HCT116 (cell line): ENCODE data around the gene FAM171A2. TPM values are rescaled to one million over a fixed set of nuclear protein-coding genes. Genes with fewer than 3 reads are reported as not detected.

ENCODE experiments used
- ATAC-seq: fragments of 200-7000 bp; cut with Tn5 transposase; 2 replicates; pipeline ENCODE4 v1.9.1; 2020; ENCODE audit warnings: mild to moderate bottlenecking, moderate library complexity
- BruUV-seq: library from RNA; stranded (reverse); fragments of 400-500 nt; replicated peaks from 2 replicates; lab custom pipeline; 2021; lab: Mats Ljungman, UMichigan
- CTCF ChIA-PET: fragments of 300-600 bp; sonication (Branson Sonifier 250); formaldehyde crosslinking; loops from one replicate; lab custom pipeline; 2021; ENCODE audit warnings: antibody characterized with exemption; lab: Charles Lee
- POLR2A ChIA-PET: fragments of 300-600, 350-600 bp; sonication (Branson Sonifier 250); formaldehyde crosslinking; loops from one replicate; lab custom pipeline; 2021; ENCODE audit warnings: antibody characterized with exemption; lab: Charles Lee
- RAD21 ChIA-PET, 2 experiments: fragments of 300-600 bp; sonication (Branson Sonifier 250); formaldehyde crosslinking; loops; one replicate each; lab custom pipeline; 2023; ENCODE audit warnings: low total read pairs in 2 of 2; ENCODE audit not compliant: uncharacterized antibody in 2 of 2, unreplicated experiment in 2 of 2, low non-redundant PET in 1 of 2; lab: Charles Lee
- DNase-seq: peaks from one replicate; pipeline ENCODE4 v3.0.0-alpha.2; 2010; ENCODE audit warnings: low read depth, low spot score
- H2AFZ ChIP-seq: fragments of 200-600 bp; shearing (Covaris generic), sonication (generic); 2 replicates; pipeline ENCODE4 v1.6.1; 2017; ENCODE audit warnings: low read depth, mixed run types, mixed read lengths, antibody characterized with exemption, low read length; ENCODE audit not compliant: poor library complexity, severe bottlenecking
- H3K27ac ChIP-seq: 2 replicates; pipeline ENCODE4 v1.5.1; 2012; ENCODE audit warnings: low read depth, low read length
- H3K27me3 ChIP-seq: fragments of 200-600 bp; sonication (generic); 2 replicates; pipeline ENCODE4 v1.6.1; 2016; ENCODE audit warnings: mixed run types, low read length, mixed read lengths; ENCODE audit not compliant: insufficient read depth
- H3K36me3 ChIP-seq, 2 experiments: fragments of 200-500 bp in 1 of 2; fragments of 200-600 bp in 1 of 2; sonication (Bioruptor generic) in 1 of 2; sonication (generic) in 1 of 2; 2 replicates each; pipeline versions ENCODE4 v1.5.1 to v1.6.1; 2014 to 2016; ENCODE audit warnings: low read length in 2 of 2, inconsistent platforms in 1 of 2, mixed read lengths in 1 of 2, mixed run types in 1 of 2; ENCODE audit not compliant: insufficient read depth in 2 of 2, control insufficient read depth in 1 of 2
- H3K4me1 ChIP-seq, 2 experiments: fragments of 200-600 bp in 1 of 2; sonication (generic) in 1 of 2; 2 replicates each; pipeline versions ENCODE4 v1.5.1 to v1.6.1; 2012 to 2017; ENCODE audit warnings: low read length in 2 of 2, inconsistent platforms in 1 of 2, mild to moderate bottlenecking in 1 of 2, mixed read lengths in 1 of 2, mixed run types in 1 of 2, moderate library complexity in 1 of 2; ENCODE audit not compliant: insufficient read depth in 2 of 2, control insufficient read depth in 1 of 2
- H3K4me2 ChIP-seq: fragments of 200-600 bp; sonication (generic); 2 replicates; pipeline ENCODE4 v1.6.1; 2017; ENCODE audit warnings: mixed run types, low read length, mixed read lengths
- H3K4me3 ChIP-seq, 2 experiments: fragments of 200-600 bp in 1 of 2; sonication (generic) in 1 of 2; replicated peaks in 1 of 2; 2 replicates each; pipeline ENCODE4 v1.5.1; 2011 to 2016; ENCODE audit warnings: low read length in 2 of 2, control low read depth in 1 of 2, low read depth in 1 of 2, mild to moderate bottlenecking in 1 of 2, mixed read lengths in 1 of 2, mixed run types in 1 of 2
- H3K79me2 ChIP-seq: fragments of 200-600 bp; sonication (generic); 2 replicates; pipeline ENCODE4 v1.6.1; 2017; ENCODE audit warnings: mild to moderate bottlenecking, mixed run types, low read length, moderate library complexity, mixed read lengths; ENCODE audit not compliant: insufficient read depth
- H3K9ac ChIP-seq: fragments of 200-600 bp; sonication (generic); 2 replicates; pipeline ENCODE4 v1.6.1; 2016; ENCODE audit warnings: low read length, mixed read lengths
- H3K9me2 ChIP-seq: fragments of 200-600 bp; sonication (generic), shearing (Covaris generic); 2 replicates; pipeline ENCODE4 v1.6.1; 2017; ENCODE audit warnings: mixed run types, mild to moderate bottlenecking, moderate library complexity; ENCODE audit not compliant: insufficient read depth
- H3K9me3 ChIP-seq, 2 experiments: fragments of 200-500 bp in 1 of 2; fragments of 200-600 bp in 1 of 2; sonication (Bioruptor generic) in 1 of 2; sonication (generic) in 1 of 2; 2 replicates each; pipeline ENCODE4 v1.6.1; 2014 to 2017; ENCODE audit warnings: low read length in 2 of 2, mixed read lengths in 2 of 2, inconsistent platforms in 1 of 2, low read depth in 1 of 2, mild to moderate bottlenecking in 1 of 2, mixed run types in 1 of 2, moderate library complexity in 1 of 2; ENCODE audit not compliant: control insufficient read depth in 1 of 2, insufficient read depth in 1 of 2
- H4K20me1 ChIP-seq: fragments of 200-600 bp; sonication (generic), shearing (Covaris generic); 2 replicates; pipeline ENCODE4 v1.6.1; 2017; ENCODE audit warnings: mixed run types, mild to moderate bottlenecking, moderate library complexity; ENCODE audit not compliant: insufficient read depth
- CBX3 ChIP-seq: IDR thresholded peaks from 2 replicates; pipeline ENCODE4 v1.6.1; 2012; ENCODE audit warnings: low read depth
- CTCF ChIP-seq, 3 experiments: fragments of 200-600 bp in 1 of 3; sonication (generic) in 1 of 3; IDR thresholded peaks in 2 of 3; conservative IDR thresholded peaks in 1 of 3; 2 replicates each; pipeline ENCODE4 v1.5.1; 2012 to 2017; ENCODE audit warnings: low read depth in 2 of 3, low read length in 2 of 3, antibody characterized with exemption in 1 of 3, borderline replicate concordance in 1 of 3, control low read depth in 1 of 3, mild to moderate bottlenecking in 1 of 3, mixed read lengths in 1 of 3, mixed run types in 1 of 3, moderate library complexity in 1 of 3; ENCODE audit not compliant: insufficient read depth in 1 of 3
- ELF1 ChIP-seq: IDR thresholded peaks from 2 replicates; pipeline ENCODE4 v1.6.1; 2012; ENCODE audit warnings: low read depth, borderline replicate concordance
- JUND ChIP-seq: IDR thresholded peaks from 2 replicates; pipeline ENCODE4 v1.6.1; 2012
- POLR2A ChIP-seq: IDR thresholded peaks from 2 replicates; pipeline ENCODE4 v1.7.0; 2011; ENCODE audit warnings: borderline replicate concordance; ENCODE audit not compliant: insufficient read depth, insufficient read length; ENCODE audit errors: extremely low read depth
- POLR2AphosphoS5 ChIP-seq: IDR thresholded peaks from 2 replicates; pipeline ENCODE4 v1.6.1; 2011; ENCODE audit warnings: mild to moderate bottlenecking, low read depth, low read length, moderate library complexity
- TCF7L2 ChIP-seq: IDR thresholded peaks from 2 replicates; pipeline ENCODE4 v1.7.0; 2011; ENCODE audit warnings: borderline replicate concordance, inconsistent platforms; ENCODE audit not compliant: insufficient read depth, insufficient read length; ENCODE audit errors: extremely low read depth
- ZFX ChIP-seq: fragments of 450-650 bp; IDR thresholded peaks from 2 replicates; pipeline ENCODE4 v1.6.1; 2017
- intact Hi-C: fragments of 100-400 bp; cut with micrococcal nuclease; formaldehyde crosslinking; loops from 2 replicates; pipeline ENCODE4 v1.10.0; 2022
- total RNA-seq: library from RNA; stranded (reverse); gene quantifications from one replicate; pipeline ENCODE4 v1.2.1, GENCODE V29; 2021; ENCODE audit not compliant: unreplicated experiment
- TF ChIP-seq, protein P1 (sequence below): IDR thresholded peaks from 2 replicates; pipeline ENCODE4 v1.6.1; 2011; ENCODE audit warnings: mild to moderate bottlenecking, low read length, moderate library complexity; ENCODE audit not compliant: insufficient replicate concordance; ENCODE audit errors: extremely low read depth
- TF ChIP-seq, protein P2 (sequence below): IDR thresholded peaks from 2 replicates; pipeline ENCODE4 v1.6.1; 2012; ENCODE audit warnings: low read depth
- TF ChIP-seq, protein P3 (sequence below): IDR thresholded peaks from 2 replicates; pipeline ENCODE4 v1.6.1; 2012

FAM171A2 gene
- total RNA-seq, 1 experiment from 2014 or later = 18.0 TPM

GRCh38 chr17:44323359-44324091 is 40.1 kb downstream of the FAM171A2 start:
- DNase-seq = no peak
- peak overlapping the region; percentile 77 for H3K4me2 ChIP-seq
- CTCF ChIA-PET = no interaction called here
- H3K9ac ChIP-seq = peak overlapping the region; percentile 97
- H3K4me3 ChIP-seq = peak overlapping the region; percentile 60 to 87
- peaks cover 11 to 25% of the 10 kb centered on the region in 2 experiments for H3K4me1 ChIP-seq
- H3K36me3 ChIP-seq = peaks cover 19 to 33% of the 10 kb centered on the region in 2 experiments; a peak in 3 of 4 replicates
- H3K27ac ChIP-seq = peak overlapping the region; percentile 98
- no peaks in the 10 kb centered on the region for H4K20me1 ChIP-seq
- TSS peak; percentile 61 for BruUV-seq
- H3K27me3 ChIP-seq = no peaks in the 10 kb centered on the region
- no peaks in the 10 kb centered on the region for H3K9me3 ChIP-seq
- POLR2A ChIA-PET = interaction anchor here (2.0 kb wide), 1 partner anchor 22 kb away, joined by 6 read pairs; the partner anchor contains the start of gene GRN
- no peak for TF ChIP-seq POLR2A
- TF ChIP-seq CTCF (IDR thresholded peaks at IDR 0.05 in 2 of 3, conservative IDR thresholded peaks at IDR 0.05 in 1 of 3; ENCODE audit: borderline replicate concordance in 1 of 3, insufficient read depth in 1 of 3, low read depth in 2 of 3, low read length in 2 of 3) = no peak
- TF ChIP-seq, protein P1, sequence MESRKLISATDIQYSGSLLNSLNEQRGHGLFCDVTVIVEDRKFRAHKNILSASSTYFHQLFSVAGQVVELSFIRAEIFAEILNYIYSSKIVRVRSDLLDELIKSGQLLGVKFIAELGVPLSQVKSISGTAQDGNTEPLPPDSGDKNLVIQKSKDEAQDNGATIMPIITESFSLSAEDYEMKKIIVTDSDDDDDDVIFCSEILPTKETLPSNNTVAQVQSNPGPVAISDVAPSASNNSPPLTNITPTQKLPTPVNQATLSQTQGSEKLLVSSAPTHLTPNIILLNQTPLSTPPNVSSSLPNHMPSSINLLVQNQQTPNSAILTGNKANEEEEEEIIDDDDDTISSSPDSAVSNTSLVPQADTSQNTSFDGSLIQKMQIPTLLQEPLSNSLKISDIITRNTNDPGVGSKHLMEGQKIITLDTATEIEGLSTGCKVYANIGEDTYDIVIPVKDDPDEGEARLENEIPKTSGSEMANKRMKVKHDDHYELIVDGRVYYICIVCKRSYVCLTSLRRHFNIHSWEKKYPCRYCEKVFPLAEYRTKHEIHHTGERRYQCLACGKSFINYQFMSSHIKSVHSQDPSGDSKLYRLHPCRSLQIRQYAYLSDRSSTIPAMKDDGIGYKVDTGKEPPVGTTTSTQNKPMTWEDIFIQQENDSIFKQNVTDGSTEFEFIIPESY = no peak
- TF ChIP-seq, protein P2, sequence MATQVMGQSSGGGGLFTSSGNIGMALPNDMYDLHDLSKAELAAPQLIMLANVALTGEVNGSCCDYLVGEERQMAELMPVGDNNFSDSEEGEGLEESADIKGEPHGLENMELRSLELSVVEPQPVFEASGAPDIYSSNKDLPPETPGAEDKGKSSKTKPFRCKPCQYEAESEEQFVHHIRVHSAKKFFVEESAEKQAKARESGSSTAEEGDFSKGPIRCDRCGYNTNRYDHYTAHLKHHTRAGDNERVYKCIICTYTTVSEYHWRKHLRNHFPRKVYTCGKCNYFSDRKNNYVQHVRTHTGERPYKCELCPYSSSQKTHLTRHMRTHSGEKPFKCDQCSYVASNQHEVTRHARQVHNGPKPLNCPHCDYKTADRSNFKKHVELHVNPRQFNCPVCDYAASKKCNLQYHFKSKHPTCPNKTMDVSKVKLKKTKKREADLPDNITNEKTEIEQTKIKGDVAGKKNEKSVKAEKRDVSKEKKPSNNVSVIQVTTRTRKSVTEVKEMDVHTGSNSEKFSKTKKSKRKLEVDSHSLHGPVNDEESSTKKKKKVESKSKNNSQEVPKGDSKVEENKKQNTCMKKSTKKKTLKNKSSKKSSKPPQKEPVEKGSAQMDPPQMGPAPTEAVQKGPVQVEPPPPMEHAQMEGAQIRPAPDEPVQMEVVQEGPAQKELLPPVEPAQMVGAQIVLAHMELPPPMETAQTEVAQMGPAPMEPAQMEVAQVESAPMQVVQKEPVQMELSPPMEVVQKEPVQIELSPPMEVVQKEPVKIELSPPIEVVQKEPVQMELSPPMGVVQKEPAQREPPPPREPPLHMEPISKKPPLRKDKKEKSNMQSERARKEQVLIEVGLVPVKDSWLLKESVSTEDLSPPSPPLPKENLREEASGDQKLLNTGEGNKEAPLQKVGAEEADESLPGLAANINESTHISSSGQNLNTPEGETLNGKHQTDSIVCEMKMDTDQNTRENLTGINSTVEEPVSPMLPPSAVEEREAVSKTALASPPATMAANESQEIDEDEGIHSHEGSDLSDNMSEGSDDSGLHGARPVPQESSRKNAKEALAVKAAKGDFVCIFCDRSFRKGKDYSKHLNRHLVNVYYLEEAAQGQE = no peak
- no peak for TF ChIP-seq JUND
- TF ChIP-seq POLR2AphosphoS5 = no peak
- no peak for TF ChIP-seq ZFX
- TF ChIP-seq TCF7L2 = no peak
- TF ChIP-seq, protein P3, sequence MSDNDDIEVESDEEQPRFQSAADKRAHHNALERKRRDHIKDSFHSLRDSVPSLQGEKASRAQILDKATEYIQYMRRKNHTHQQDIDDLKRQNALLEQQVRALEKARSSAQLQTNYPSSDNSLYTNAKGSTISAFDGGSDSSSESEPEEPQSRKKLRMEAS = no peak
- no peak for TF ChIP-seq CBX3
- TF ChIP-seq ELF1 = no peak
- H3K9me2 ChIP-seq = no peaks in the 10 kb centered on the region
- ATAC-seq = no peak
- H2AFZ ChIP-seq = no peak overlapping the region
- peaks cover 55% of the 10 kb centered on the region for H3K79me2 ChIP-seq
- intact Hi-C loops = loop anchor here (2.0 kb wide), 1 partner anchor 77 kb away; no protein-coding TSS in a partner anchor
- RAD21 ChIA-PET = no interaction called here
